Hepatocyte (in vitro differentiated cells): ENCODE data around the gene C6orf163. TPM values are rescaled to one million over a fixed set of nuclear protein-coding genes. Genes with fewer than 3 reads are reported as not detected.

Experiments
- DNase-seq: peaks from one replicate; pipeline ENCODE4 v3.0.0-alpha.2; 2016; ENCODE audit warnings: low spot score
- H2AFZ ChIP-seq: fragments of 200-600 bp; sonication (generic); 2 replicates; pipeline ENCODE4 v1.6.0; 2016; ENCODE audit warnings: antibody characterized with exemption, mild to moderate bottlenecking
- H3K27ac ChIP-seq: fragments of 200-600 bp; sonication (generic); 2 replicates; pipeline ENCODE4 v1.5.1; 2016; ENCODE audit warnings: mild to moderate bottlenecking
- H3K27me3 ChIP-seq: fragments of 200-600 bp; sonication (generic); 2 replicates; pipeline ENCODE4 v1.6.1; 2016
- H3K36me3 ChIP-seq: fragments of 200-600 bp; sonication (generic); replicated peaks from 2 replicates; pipeline ENCODE4 v1.5.1; 2016; ENCODE audit warnings: low read depth; ENCODE audit not compliant: insufficient read depth
- H3K4me1 ChIP-seq: fragments of 200-600 bp; sonication (generic); 2 replicates; pipeline ENCODE4 v1.5.1; 2016; ENCODE audit warnings: mild to moderate bottlenecking, moderate library complexity; ENCODE audit not compliant: insufficient read depth
- H3K4me2 ChIP-seq: fragments of 200-600 bp; sonication (generic); 2 replicates; pipeline ENCODE4 v1.6.0; 2016
- H3K4me3 ChIP-seq: fragments of 200-600 bp; sonication (generic); 2 replicates; pipeline ENCODE4 v1.5.1; 2016; ENCODE audit warnings: mild to moderate bottlenecking
- H3K79me2 ChIP-seq: fragments of 200-600 bp; sonication (generic); 2 replicates; pipeline ENCODE4 v1.6.0; 2017; ENCODE audit warnings: mild to moderate bottlenecking
- H3K9me2 ChIP-seq: fragments of 200-600 bp; sonication (generic); replicated peaks from 2 replicates; pipeline ENCODE4 v1.6.0; 2017; ENCODE audit warnings: mild to moderate bottlenecking; ENCODE audit not compliant: insufficient read depth
- H3K9me3 ChIP-seq: fragments of 200-600 bp; sonication (generic); 2 replicates; pipeline ENCODE4 v1.5.1; 2016; ENCODE audit warnings: low read depth, mild to moderate bottlenecking
- H4K20me1 ChIP-seq: fragments of 200-600 bp; sonication (generic); 2 replicates; pipeline ENCODE4 v1.6.0; 2016; ENCODE audit warnings: mild to moderate bottlenecking; ENCODE audit not compliant: insufficient read depth, poor library complexity, severe bottlenecking
- EZH2 ChIP-seq: fragments of 200-600 bp; sonication (generic); IDR thresholded peaks from 2 replicates; pipeline ENCODE4 v1.6.1; 2016; ENCODE audit warnings: antibody characterized with exemption, mild to moderate bottlenecking, borderline replicate concordance
- EZH2phosphoT487 ChIP-seq: fragments of 200-600 bp; sonication (generic); IDR thresholded peaks from one replicate; pipeline ENCODE4 v1.6.1; 2018; ENCODE audit warnings: antibody characterized with exemption, mild to moderate bottlenecking, low read depth, moderate library complexity; ENCODE audit not compliant: unreplicated experiment, severe bottlenecking
- WGBS: methylation state at CpG from one replicate; pipeline ENCODE4 v1.1.6; 2016; ENCODE audit warnings: low lambda C conversion rate; ENCODE audit errors: missing lambda C conversion rate; 5-methylcytosine and 5-hydroxymethylcytosine counted together
- polyA plus RNA-seq: library from polyadenylated mRNA; unstranded; fragments of >200 nt; fragmentation: Nextera tagmentation; extraction: Ambion mirVana; gene quantifications from 2 replicates; pipeline ENCODE4 v1.2.1, GENCODE V29; 2016
- total RNA-seq: library from RNA; depleted of rRNA; stranded (reverse); fragments of >200 nt; gene quantifications from 2 replicates; pipeline ENCODE4 v1.2.3, GENCODE V29; 2014
- TF ChIP-seq, protein P1 (sequence below): fragments of 200-600 bp; sonication (generic); IDR thresholded peaks from 2 replicates; pipeline ENCODE4 v1.5.1; 2016; ENCODE audit warnings: antibody characterized with exemption, mild to moderate bottlenecking; ENCODE audit not compliant: poor library complexity

The C6orf163 gene
- total and polyA plus RNA-seq, 2 experiments from 2014 or later = 0.64 to 1.3 TPM

DNA sequence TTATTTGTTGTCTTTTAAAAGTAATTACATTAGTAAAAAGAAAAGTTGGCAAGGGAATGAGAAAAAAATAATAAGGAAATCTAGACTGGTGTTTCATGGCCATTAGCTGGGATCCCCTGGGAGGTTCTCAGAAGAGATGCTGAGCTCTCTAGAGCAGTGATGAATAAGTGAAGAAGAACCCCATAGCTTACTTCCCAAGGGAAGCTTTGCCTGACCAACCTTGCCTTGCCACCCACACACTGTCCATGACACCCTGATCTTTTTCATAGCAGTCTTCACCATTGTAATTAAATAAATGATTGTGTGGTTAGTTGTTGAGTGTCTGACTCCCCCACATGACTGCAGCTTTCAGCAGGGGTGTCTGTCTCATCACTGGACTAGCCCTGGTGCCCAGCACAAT lies 5.9 kb downstream of the C6orf163 start:
- no peaks in the 10 kb centered on the region for H3K36me3 ChIP-seq
- H3K27me3 ChIP-seq = no peaks in the 10 kb centered on the region
- no peaks in the 10 kb centered on the region for H4K20me1 ChIP-seq
- H3K4me2 ChIP-seq = no peak overlapping the region
- DNase-seq = no peak
- H3K27ac ChIP-seq = no peak overlapping the region
- no peaks in the 10 kb centered on the region for H3K79me2 ChIP-seq
- H3K9me3 ChIP-seq = no peaks in the 10 kb centered on the region
- H3K4me1 ChIP-seq = no peaks in the 10 kb centered on the region
- no peak overlapping the region for H2AFZ ChIP-seq
- no peaks in the 10 kb centered on the region for H3K9me2 ChIP-seq
- TF ChIP-seq EZH2 (no peak), EZH2phosphoT487 (no peak)
- TF ChIP-seq, protein P1, sequence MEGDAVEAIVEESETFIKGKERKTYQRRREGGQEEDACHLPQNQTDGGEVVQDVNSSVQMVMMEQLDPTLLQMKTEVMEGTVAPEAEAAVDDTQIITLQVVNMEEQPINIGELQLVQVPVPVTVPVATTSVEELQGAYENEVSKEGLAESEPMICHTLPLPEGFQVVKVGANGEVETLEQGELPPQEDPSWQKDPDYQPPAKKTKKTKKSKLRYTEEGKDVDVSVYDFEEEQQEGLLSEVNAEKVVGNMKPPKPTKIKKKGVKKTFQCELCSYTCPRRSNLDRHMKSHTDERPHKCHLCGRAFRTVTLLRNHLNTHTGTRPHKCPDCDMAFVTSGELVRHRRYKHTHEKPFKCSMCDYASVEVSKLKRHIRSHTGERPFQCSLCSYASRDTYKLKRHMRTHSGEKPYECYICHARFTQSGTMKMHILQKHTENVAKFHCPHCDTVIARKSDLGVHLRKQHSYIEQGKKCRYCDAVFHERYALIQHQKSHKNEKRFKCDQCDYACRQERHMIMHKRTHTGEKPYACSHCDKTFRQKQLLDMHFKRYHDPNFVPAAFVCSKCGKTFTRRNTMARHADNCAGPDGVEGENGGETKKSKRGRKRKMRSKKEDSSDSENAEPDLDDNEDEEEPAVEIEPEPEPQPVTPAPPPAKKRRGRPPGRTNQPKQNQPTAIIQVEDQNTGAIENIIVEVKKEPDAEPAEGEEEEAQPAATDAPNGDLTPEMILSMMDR = no peak
- no peak overlapping the region for H3K4me3 ChIP-seq

DNA sequence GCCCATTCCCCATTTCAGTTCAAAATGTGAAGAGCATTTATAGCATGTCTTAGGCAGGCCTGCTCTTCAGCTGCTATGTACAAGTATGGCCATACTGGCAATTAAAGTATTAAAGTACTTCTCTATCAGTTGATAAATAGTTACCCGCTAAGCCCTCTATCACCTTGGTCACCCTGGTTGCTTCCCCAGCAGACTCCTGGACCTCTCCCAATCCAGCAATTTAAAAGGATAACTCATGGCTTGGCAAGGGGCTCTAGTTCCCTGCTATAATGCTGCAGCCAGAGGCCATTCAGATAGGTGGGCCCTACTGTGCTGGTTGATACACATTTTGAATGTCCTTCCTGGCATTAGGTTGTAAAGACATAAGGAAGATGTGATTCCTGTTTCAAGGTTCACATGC lies 7.0 kb downstream of the C6orf163 start:
- WGBS = 92% methylated on average over 1 of the region's 1 CpG
- no peaks in the 10 kb centered on the region for H4K20me1 ChIP-seq
- no peaks in the 10 kb centered on the region for H3K79me2 ChIP-seq
- H3K27me3 ChIP-seq = no peaks in the 10 kb centered on the region
- no peaks in the 10 kb centered on the region for H3K9me3 ChIP-seq
- no peak overlapping the region for H2AFZ ChIP-seq
- no peaks in the 10 kb centered on the region for H3K4me1 ChIP-seq
- TF ChIP-seq EZH2 (no peak), EZH2phosphoT487 (no peak)
- TF ChIP-seq, protein P1 = no peak
- no peak overlapping the region for H3K27ac ChIP-seq
- no peak for DNase-seq
- H3K36me3 ChIP-seq = no peaks in the 10 kb centered on the region
- H3K4me3 ChIP-seq = no peak overlapping the region
- H3K4me2 ChIP-seq = no peak overlapping the region
- H3K9me2 ChIP-seq = no peaks in the 10 kb centered on the region

DNA sequence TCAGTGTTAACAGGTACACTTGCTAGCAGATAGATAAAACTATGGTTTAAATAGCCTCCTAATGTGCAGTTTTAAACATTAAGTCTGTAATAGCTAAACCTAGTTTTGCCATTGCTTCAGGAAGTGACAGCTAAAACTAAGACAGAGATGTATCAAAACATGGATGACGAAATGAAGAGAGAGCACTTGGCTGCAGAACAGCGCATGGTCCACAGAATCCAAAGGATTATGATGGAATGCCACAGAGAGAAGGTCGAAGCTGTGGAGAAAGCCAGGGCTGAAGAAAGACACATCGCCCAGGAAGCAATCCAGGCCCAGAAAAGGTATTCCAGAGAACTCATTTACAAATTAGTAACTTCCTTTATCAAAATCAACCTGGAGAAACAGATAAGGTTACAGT lies 11.6 kb downstream of the C6orf163 start:
- H3K27ac ChIP-seq = no peak overlapping the region
- WGBS = 77% methylated on average over 4 of the region's 4 CpGs
- H3K4me2 ChIP-seq = no peak overlapping the region
- H3K27me3 ChIP-seq = no peaks in the 10 kb centered on the region
- no peaks in the 10 kb centered on the region for H3K9me2 ChIP-seq
- no peak overlapping the region for H2AFZ ChIP-seq
- no peaks in the 10 kb centered on the region for H4K20me1 ChIP-seq
- TF ChIP-seq, protein P1 = no peak
- TF ChIP-seq EZH2 (no peak), EZH2phosphoT487 (no peak)
- DNase-seq = no peak
- H3K4me3 ChIP-seq = no peak overlapping the region
- H3K4me1 ChIP-seq = no peaks in the 10 kb centered on the region
- no peaks in the 10 kb centered on the region for H3K79me2 ChIP-seq
- no peaks in the 10 kb centered on the region for H3K9me3 ChIP-seq
- no peaks in the 10 kb centered on the region for H3K36me3 ChIP-seq
